ENCODE results near the gene MYL4.

MYL4 gene

DNA sequence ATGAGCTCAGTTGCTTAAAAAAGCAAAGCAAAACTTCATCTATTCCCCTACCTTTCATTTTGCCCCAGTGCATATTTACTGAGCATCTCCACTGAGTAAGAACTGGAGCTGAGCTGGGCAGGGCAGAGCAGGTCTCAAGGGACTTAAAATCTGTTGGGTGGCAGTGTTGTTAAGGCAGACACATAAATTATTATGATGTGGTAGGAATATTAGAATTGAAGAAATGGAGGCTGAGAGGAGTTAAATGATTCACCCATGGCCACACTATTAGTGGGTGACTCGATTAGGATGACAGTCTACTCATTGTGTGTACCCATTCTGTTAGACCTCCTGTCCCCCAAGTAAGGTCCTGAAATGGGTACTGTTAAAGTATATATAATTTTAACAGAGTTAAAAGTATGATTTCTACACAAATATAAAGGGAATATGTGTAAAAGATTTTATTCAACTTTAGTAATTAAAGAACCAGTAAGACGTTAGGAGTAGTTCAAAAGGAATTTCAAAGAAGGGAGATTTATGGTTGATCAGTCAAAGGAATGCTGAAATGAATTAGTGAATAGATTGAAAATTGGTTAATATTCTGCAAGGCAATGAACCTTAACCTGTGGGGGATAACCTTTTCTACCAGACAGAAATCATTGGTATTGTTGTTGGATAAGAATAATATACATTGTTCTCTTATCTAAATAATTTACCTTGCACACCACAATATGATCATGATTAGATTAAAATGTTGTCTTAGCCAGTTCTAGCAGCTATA, 62.0 kb downstream of the MYL4 start:
- no peak for FAIRE-seq

DNA sequence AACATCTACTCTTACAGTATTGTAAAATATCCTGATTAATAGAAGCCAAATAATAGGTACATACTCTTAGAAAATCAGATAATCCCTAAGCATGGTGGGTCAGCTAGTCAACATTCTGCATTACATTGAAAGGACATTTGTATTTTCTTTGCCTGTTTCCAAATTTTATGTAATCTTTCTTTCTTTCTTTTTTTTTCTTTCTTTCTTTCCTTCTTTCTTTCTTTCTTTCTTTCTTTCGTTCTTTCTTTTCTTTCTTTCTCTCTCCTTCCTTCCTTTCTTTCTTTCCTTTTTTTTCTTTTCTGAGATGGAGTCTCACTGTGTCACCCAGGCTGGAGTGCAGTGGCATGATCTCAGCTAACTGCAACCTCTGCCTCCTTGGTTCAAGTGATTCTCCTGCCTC, 63.3 kb downstream of the MYL4 start:
- no peak for DNase-seq (ENCODE audit: insufficient read length, low spot score)
- FAIRE-seq = no peak
- TF ChIP-seq, protein P1, sequence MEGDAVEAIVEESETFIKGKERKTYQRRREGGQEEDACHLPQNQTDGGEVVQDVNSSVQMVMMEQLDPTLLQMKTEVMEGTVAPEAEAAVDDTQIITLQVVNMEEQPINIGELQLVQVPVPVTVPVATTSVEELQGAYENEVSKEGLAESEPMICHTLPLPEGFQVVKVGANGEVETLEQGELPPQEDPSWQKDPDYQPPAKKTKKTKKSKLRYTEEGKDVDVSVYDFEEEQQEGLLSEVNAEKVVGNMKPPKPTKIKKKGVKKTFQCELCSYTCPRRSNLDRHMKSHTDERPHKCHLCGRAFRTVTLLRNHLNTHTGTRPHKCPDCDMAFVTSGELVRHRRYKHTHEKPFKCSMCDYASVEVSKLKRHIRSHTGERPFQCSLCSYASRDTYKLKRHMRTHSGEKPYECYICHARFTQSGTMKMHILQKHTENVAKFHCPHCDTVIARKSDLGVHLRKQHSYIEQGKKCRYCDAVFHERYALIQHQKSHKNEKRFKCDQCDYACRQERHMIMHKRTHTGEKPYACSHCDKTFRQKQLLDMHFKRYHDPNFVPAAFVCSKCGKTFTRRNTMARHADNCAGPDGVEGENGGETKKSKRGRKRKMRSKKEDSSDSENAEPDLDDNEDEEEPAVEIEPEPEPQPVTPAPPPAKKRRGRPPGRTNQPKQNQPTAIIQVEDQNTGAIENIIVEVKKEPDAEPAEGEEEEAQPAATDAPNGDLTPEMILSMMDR (IDR thresholded peaks at IDR 0.05; ENCODE audit: insufficient read depth, missing control alignments) = no peak

More for the DNA sequence above, 62.0 kb downstream of the MYL4 start:
- DNase-seq (ENCODE audit: insufficient read length, low spot score) = no peak
- TF ChIP-seq, protein P1 (IDR thresholded peaks at IDR 0.05; ENCODE audit: insufficient read depth, missing control alignments) = no peak

DNA sequence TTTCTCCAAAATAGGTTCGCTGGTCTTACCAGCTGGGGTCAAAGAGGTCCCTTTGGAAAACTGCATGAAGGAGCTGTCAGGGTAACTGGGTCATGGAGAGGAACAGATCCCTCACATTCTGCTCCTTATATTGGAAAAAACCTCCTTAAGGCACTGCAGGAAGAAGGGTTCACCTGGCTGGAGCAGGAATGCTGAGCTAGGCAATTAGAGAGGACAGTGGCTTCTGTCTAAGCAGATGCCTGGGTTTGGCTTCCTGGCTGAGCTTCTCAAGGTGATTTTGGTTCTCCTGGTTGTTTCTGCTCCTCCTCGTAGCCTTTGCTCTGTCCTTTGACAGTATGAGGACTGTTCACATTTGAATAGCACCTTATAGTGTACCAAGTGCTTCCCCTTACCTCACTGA, 64.1 kb downstream of the MYL4 start:
- DNase-seq (ENCODE audit: insufficient read length, low spot score) = no peak
- TF ChIP-seq, protein P1 (IDR thresholded peaks at IDR 0.05; ENCODE audit: insufficient read depth, missing control alignments) = no peak
- FAIRE-seq = no peak

Measured in D721Med (cell line).